IPS-15b (cell line): ENCODE data around the gene INSYN1.

ENCODE experiments used
- H3K27me3 ChIP-seq: one replicate; pipeline ENCODE4 v1.6.1; 2013; ENCODE audit warnings: low read length; ENCODE audit not compliant: control insufficient read depth, insufficient read depth
- H3K36me3 ChIP-seq: one replicate; pipeline ENCODE4 v1.6.1; 2013; ENCODE audit warnings: low read length; ENCODE audit not compliant: control insufficient read depth, insufficient read depth
- H3K4me1 ChIP-seq: one replicate; pipeline ENCODE4 v1.6.1; 2013; ENCODE audit warnings: mild to moderate bottlenecking, low read length; ENCODE audit not compliant: control insufficient read depth, insufficient read depth
- H3K4me3 ChIP-seq: one replicate; pipeline ENCODE4 v1.5.1; 2013; ENCODE audit warnings: low read depth, low read length
- H3K9ac ChIP-seq: one replicate; pipeline ENCODE4 v1.6.1; 2013; ENCODE audit warnings: low read depth, mild to moderate bottlenecking, low read length
- H3K9me3 ChIP-seq: one replicate; pipeline ENCODE4 v1.6.1; 2013; ENCODE audit warnings: mild to moderate bottlenecking, low read length; ENCODE audit not compliant: control insufficient read depth, insufficient read depth

Gene INSYN1

DNA sequence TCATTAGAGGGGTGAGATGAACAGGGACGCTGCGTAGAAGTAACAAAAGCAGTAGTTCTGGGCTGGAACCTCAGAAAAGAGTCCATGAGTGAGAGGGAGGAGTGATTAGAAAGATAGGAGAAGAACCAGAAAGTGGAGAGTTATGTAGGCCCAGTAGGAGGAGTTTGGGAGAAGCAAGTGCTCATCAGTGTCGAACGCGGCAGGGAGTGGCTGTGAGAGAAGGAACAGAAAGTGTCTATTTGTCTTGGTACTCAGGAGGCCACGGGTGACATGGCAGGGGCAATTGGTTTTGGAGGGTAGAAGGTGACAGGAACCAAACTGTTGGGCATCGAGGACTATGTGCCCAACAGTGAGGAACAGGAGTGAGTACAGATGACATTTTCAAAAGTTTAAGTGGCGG lies 1.3 kb upstream of the INSYN1 start:
- H3K27me3 ChIP-seq = peaks cover 5% of the 10 kb centered on the region
- H3K36me3 ChIP-seq = no peaks in the 10 kb centered on the region
- peak overlapping the region; percentile 2 for H3K4me3 ChIP-seq
- H3K4me1 ChIP-seq = peaks cover 19% of the 10 kb centered on the region
- H3K9ac ChIP-seq = no peak overlapping the region
- H3K9me3 ChIP-seq = no peaks in the 10 kb centered on the region

- H3K4me3 ChIP-seq = peak overlapping the region; percentile 59
- H3K36me3 ChIP-seq = no peaks in the 10 kb centered on the region
- H3K27me3 ChIP-seq = peaks cover 5% of the 10 kb centered on the region
- no peaks in the 10 kb centered on the region for H3K9me3 ChIP-seq
- peak overlapping the region; percentile 24 for H3K9ac ChIP-seq
- peaks cover 15% of the 10 kb centered on the region for H3K4me1 ChIP-seq
Observed at GRCh38 chr15:73752806-73753193, 351 bp downstream of the INSYN1 start.

DNA sequence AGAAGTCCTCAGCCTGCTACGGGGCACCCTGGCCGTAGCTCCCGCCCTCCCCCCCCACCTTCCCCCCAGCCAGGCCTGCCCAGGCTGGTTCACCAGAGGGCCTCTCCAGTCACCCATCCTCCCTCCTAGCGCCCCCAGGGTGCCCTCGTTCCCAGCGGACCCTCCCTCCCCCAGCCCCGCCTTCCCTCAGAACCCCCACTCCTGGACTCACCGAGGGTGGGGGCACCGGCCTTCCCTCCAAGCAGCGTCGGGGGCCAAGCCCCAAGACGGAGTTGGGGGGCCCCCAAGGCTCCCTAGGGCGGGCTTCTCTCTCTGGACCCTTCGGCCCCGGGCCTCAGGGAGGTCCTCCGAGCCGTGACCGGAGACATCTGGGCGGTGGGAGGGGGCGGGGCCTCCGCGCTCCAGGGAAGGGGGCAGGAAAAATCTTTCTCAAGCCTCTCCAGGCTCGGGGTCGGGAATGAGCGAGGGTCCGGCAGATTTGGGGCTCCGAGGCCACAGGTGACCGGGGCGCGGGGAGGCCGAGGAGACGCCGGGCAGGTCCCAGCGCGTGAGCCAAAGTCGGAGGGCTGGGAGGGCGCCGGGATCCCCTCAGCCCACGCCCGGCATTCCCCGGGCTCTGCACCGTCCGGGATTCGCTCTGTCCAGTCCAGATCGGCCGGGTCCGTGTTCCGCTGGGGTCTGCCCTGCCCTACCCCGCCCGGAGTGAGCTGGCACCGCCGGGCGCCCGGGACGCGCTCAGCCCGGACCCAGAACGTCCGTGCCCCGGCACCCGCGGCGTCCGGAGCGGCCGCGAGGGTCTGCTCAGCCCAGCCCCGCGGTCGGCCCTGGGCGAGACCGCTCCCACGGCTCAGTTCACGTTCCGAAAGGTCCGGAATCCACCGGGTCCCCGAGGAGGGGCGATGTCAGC lies 999 bp downstream of the INSYN1 start:
- peak overlapping the region; percentile 24 for H3K9ac ChIP-seq
- peaks cover 15% of the 10 kb centered on the region for H3K4me1 ChIP-seq
- H3K36me3 ChIP-seq = no peaks in the 10 kb centered on the region
- H3K27me3 ChIP-seq = peaks cover 5% of the 10 kb centered on the region
- H3K4me3 ChIP-seq = peak overlapping the region; percentile 59
- no peaks in the 10 kb centered on the region for H3K9me3 ChIP-seq

- Histone ChIP-seq H3K36me3 (no peaks in the 10 kb centered on the region), H3K4me1 (peaks cover 15% of the 10 kb centered on the region), H3K9me3 (no peaks in the 10 kb centered on the region), H3K27me3 (peaks cover 5% of the 10 kb centered on the region), H3K9ac (no peak overlapping the region), H3K4me3 (peak overlapping the region; percentile 59)
Observed at GRCh38 chr15:73751511-73751898, 1.6 kb downstream of the INSYN1 start.

- no peaks in the 10 kb centered on the region for H3K9me3 ChIP-seq
- no peak overlapping the region for H3K9ac ChIP-seq
- H3K4me1 ChIP-seq = peaks cover 15% of the 10 kb centered on the region
- H3K4me3 ChIP-seq = no peak overlapping the region
- peaks cover 5% of the 10 kb centered on the region for H3K27me3 ChIP-seq
- H3K36me3 ChIP-seq = no peaks in the 10 kb centered on the region
Observed at GRCh38 chr15:73750951-73751350, 2.2 kb downstream of the INSYN1 start.

DNA sequence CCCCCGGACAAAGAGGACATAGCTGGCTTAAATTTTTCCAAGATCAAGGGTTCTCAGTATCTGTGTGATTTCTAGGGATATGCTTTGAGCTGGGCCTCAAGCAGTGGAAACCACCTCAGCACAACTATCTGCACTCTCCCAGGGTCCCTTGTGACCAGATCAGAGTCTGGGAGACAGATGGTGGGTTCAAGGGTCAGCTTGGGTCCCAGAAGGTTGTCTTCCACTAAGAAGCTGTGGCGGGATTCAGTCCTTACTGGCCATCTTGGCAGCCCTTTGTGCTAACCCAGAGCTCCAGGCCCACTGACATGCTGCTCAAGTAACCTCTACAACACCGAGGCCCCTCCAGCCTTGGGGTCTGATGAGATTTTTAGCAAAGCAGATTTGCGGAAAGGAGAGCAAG lies 2.7 kb downstream of the INSYN1 start:
- Histone ChIP-seq H3K4me3 (no peak overlapping the region), H3K9ac (no peak overlapping the region), H3K27me3 (peaks cover 5% of the 10 kb centered on the region), H3K36me3 (no peaks in the 10 kb centered on the region), H3K9me3 (no peaks in the 10 kb centered on the region), H3K4me1 (peaks cover 15% of the 10 kb centered on the region)

- Histone ChIP-seq H3K9ac (no peak overlapping the region), H3K4me3 (no peak overlapping the region), H3K4me1 (peaks cover 17% of the 10 kb centered on the region), H3K27me3 (peaks cover 5% of the 10 kb centered on the region), H3K36me3 (no peaks in the 10 kb centered on the region), H3K9me3 (no peaks in the 10 kb centered on the region)
Observed at GRCh38 chr15:73749971-73750370, 3.2 kb downstream of the INSYN1 start.

GRCh38 chr15:73749533-73749932 lies 3.6 kb downstream of the INSYN1 start:
- no peaks in the 10 kb centered on the region for H3K9me3 ChIP-seq
- no peak overlapping the region for H3K9ac ChIP-seq
- no peak overlapping the region for H3K4me3 ChIP-seq
- peaks cover 4% of the 10 kb centered on the region for H3K27me3 ChIP-seq
- H3K36me3 ChIP-seq = no peaks in the 10 kb centered on the region
- peaks cover 18% of the 10 kb centered on the region for H3K4me1 ChIP-seq

DNA sequence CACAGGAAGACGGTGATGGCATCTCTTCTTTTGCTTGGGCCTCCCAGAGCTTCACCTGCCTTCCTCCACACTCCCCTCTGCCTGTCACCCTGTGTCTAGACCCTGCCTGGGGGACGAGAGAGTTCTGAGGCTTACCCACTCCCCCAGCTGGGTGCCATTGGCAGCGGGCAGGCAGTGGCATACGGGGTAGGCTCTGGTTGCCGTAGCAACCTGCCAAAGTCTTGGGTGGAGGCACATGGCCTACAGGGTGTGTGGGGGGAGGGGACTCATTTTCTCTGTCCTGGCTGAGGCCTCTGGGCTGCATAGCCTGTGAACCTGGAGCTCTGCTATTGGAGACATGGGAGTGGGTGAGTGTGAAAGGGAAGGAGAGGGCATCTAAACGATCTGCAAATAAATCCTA lies 4.4 kb downstream of the INSYN1 start:
- Histone ChIP-seq H3K4me3 (no peak overlapping the region), H3K9me3 (no peaks in the 10 kb centered on the region), H3K9ac (no peak overlapping the region), H3K36me3 (no peaks in the 10 kb centered on the region), H3K4me1 (peaks cover 11% of the 10 kb centered on the region), H3K27me3 (peaks cover 2% of the 10 kb centered on the region)

- Histone ChIP-seq H3K4me1 (peaks cover 7% of the 10 kb centered on the region), H3K36me3 (no peaks in the 10 kb centered on the region), H3K9me3 (no peaks in the 10 kb centered on the region), H3K9ac (no peak overlapping the region), H3K4me3 (no peak overlapping the region), H3K27me3 (peaks cover 2% of the 10 kb centered on the region)
Observed at GRCh38 chr15:73747847-73748590, 5.1 kb downstream of the INSYN1 start.

DNA sequence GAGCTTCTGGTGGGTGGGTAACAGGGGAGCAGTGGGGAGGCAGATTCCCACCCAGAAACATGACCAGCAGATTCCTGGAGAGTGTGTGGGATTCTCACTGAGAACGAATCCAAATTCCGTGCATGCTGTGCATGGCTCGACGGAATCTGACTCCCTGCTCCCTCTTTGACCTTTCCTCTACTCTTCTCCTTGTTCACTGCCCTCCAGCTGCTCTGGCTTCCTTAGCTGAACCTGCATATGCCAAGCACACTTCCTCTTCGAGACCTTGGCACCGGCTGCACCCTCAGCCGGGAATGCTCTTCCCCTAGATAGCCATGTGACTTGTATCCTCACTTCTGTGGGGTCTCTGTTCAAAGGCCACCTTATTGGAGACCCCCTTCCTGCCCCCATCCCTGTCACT lies 6.3 kb downstream of the INSYN1 start:
- no peak overlapping the region for H3K9ac ChIP-seq
- no peak overlapping the region for H3K4me3 ChIP-seq
- H3K36me3 ChIP-seq = no peaks in the 10 kb centered on the region
- H3K27me3 ChIP-seq = peaks cover 2% of the 10 kb centered on the region
- no peaks in the 10 kb centered on the region for H3K9me3 ChIP-seq
- H3K4me1 ChIP-seq = peaks cover 7% of the 10 kb centered on the region

- Histone ChIP-seq H3K36me3 (no peaks in the 10 kb centered on the region), H3K9me3 (no peaks in the 10 kb centered on the region), H3K4me3 (no peak overlapping the region), H3K4me1 (peaks cover 6% of the 10 kb centered on the region), H3K9ac (no peak overlapping the region), H3K27me3 (peaks cover under 1% of the 10 kb centered on the region)
Observed at GRCh38 chr15:73746261-73746660, 6.9 kb downstream of the INSYN1 start.
